Spinal cord (tissue), 10 donors: ENCODE data around the gene GDPD3. TPM values are rescaled to one million over a fixed set of nuclear protein-coding genes. Genes with fewer than 3 reads are reported as not detected.

Source experiments
- DNase-seq, 6 donors: peaks; one replicate each; pipeline versions ENCODE4 v3.0.0 to v3.0.0-alpha.2; 2013 to 2015; ENCODE audit warnings: low spot score in 6 of 6, low read depth in 4 of 6
- H3K27ac ChIP-seq: one replicate; pipeline ENCODE4 v1.5.1; 2013; ENCODE audit warnings: low read depth, low read length, control low read depth
- H3K27me3 ChIP-seq: one replicate; pipeline ENCODE4 v1.6.1; 2013; ENCODE audit warnings: low read length; ENCODE audit not compliant: control insufficient read depth, insufficient read depth
- H3K36me3 ChIP-seq: one replicate; pipeline ENCODE4 v1.6.1; 2013; ENCODE audit warnings: low read length; ENCODE audit not compliant: control insufficient read depth, insufficient read depth
- H3K4me1 ChIP-seq: one replicate; pipeline ENCODE4 v1.6.1; 2013; ENCODE audit warnings: low read length; ENCODE audit not compliant: control insufficient read depth, insufficient read depth
- H3K4me3 ChIP-seq: one replicate; pipeline ENCODE4 v1.5.1; 2013; ENCODE audit warnings: low read depth, low read length, control low read depth
- H3K9me3 ChIP-seq: one replicate; pipeline ENCODE4 v1.6.1; 2013; ENCODE audit warnings: low read length; ENCODE audit not compliant: control insufficient read depth, insufficient read depth
- WGBS: methylation state at CpG from one replicate; pipeline ENCODE4 v1.1.5; 2013; ENCODE audit warnings: missing lambda C conversion rate; ENCODE audit not compliant: insufficient coverage; 5-methylcytosine and 5-hydroxymethylcytosine counted together
- polyA plus RNA-seq, 2 donors: library from polyadenylated mRNA; unstranded; fragments of 120-200 nt; gene quantifications; one replicate each; pipeline ENCODE4 v1.2.1, GENCODE V29; 2013; ENCODE audit not compliant: insufficient read length in 2 of 2
- total RNA-seq, 2 donors: library from RNA; depleted of rRNA in 1 of 2; stranded (reverse); fragments of 120-200 nt in 1 of 2; fragments of >200 nt in 1 of 2; gene quantifications; one replicate each; pipeline versions ENCODE4 v1.2.3 to v1.2.4, GENCODE V29; 2013 to 2014
- donor health status: healthy.

Gene GDPD3
- total and polyA plus RNA-seq, 4 donors = 1.2 to 10.9 (median 5.8) TPM

- no peak overlapping the region for H3K27ac ChIP-seq
- H3K4me1 ChIP-seq = peaks cover 23% of the 10 kb centered on the region
- 78% methylated on average over 21 of the region's 22 CpGs for WGBS
- H3K9me3 ChIP-seq = no peaks in the 10 kb centered on the region
- peaks cover 50% of the 10 kb centered on the region for H3K36me3 ChIP-seq
- no peak overlapping the region for H3K4me3 ChIP-seq
- no peak for DNase-seq
- no peaks in the 10 kb centered on the region for H3K27me3 ChIP-seq
Observed at GRCh38 chr16:30088832-30089624, 24.3 kb downstream of the GDPD3 start.

DNA sequence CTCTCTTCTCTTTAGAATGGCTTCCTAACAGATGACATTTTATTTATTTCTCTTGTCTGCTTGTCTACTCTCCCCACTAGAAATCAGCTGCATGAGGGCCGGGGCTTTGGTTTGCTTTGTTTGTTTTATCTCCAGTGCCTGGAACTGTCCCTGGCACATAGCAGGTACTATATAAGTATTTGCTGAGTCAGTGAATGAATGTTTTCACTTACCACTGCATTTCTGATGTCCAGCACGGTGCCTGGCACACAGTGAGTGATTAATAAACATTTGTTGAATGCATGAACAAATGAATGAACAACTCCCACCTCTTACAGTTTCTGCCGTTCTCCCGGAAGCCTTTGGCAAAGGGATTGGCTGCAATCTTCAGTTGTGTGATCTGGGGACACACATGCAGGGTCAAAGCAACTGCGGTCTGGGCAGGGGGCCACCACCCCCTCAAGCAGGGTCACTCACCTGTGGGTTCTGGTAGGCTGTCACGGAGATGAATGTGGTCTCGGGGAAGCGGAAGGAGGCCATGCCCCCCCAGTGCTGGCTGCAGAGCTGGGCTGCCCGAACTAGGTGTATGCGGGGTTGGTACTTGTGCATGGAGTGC, 25.0 kb downstream of the GDPD3 start:
- DNase-seq = no peak
- Histone ChIP-seq H3K4me1 (peaks cover 23% of the 10 kb centered on the region), H3K4me3 (no peak overlapping the region), H3K36me3 (peaks cover 50% of the 10 kb centered on the region), H3K27me3 (no peaks in the 10 kb centered on the region), H3K9me3 (no peaks in the 10 kb centered on the region), H3K27ac (no peak overlapping the region)
- WGBS = 76% methylated on average over 6 of the region's 10 CpGs

DNA sequence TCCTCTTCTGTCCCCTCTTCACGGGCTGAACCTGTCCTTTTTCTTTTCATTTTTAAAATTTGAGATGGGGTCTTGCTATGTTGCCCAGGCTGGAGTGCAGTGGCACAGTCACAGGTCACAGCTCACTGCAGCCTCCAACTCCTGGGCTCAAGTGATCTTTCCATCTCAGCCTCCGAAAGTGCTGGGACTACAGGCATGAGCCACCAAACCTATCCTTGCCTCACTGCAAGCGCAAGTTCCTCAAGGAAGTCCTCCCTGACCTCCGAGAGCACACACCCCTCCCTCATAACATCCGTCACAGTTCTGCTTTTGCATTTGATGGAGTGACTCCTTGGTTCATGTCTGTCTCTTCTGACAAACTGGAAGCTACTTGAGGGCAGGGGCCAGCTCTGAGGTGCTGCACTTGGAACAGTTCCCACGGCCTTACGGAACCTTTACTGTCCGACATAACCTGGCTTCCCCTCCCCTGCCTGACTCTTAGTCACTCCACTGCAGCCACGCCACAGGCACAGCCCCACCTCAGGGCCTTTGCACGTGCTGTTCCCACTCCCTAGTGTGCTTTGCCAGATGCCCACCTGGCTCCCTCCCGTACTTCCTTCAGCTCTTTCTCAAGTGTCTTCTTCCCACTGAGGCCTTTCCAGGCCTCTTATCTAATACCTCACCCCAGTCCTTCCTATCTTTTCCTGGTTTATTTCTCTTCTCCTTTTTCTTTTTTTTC, 26.0 kb downstream of the GDPD3 start:
- Histone ChIP-seq H3K27me3 (no peaks in the 10 kb centered on the region), H3K36me3 (peaks cover 54% of the 10 kb centered on the region), H3K4me1 (peaks cover 18% of the 10 kb centered on the region), H3K4me3 (no peak overlapping the region), H3K9me3 (no peaks in the 10 kb centered on the region), H3K27ac (no peak overlapping the region)
- 89% methylated on average over 10 of the region's 11 CpGs for WGBS
- DNase-seq = no peak

- no peak for DNase-seq
- 83% methylated on average over 16 of the region's 27 CpGs for WGBS
- Histone ChIP-seq H3K9me3 (no peaks in the 10 kb centered on the region), H3K27ac (no peak overlapping the region), H3K36me3 (peaks cover 61% of the 10 kb centered on the region), H3K4me1 (peaks cover 11% of the 10 kb centered on the region), H3K27me3 (no peaks in the 10 kb centered on the region), H3K4me3 (no peak overlapping the region)
Observed at GRCh38 chr16:30086291-30087140, 26.8 kb downstream of the GDPD3 start.

DNA sequence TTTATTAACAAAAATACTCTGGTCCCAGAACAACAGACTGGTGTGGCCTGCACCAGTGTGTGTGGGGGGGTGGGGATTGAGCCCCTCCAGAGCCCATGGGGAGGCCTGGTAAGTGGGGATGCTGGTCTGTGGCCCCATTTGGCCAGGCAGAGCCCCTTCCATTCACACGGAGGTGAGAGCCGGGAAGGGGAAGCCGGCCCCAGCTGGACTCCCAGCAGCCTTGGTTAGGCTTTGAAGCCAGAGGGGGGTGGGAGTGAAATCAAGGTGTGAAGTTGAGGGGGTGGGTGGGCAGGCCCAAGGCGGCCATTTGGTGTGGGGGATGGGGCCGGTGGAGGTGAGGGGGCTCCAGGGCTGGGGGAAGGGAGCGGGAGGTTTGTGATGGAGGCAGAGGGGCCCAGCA, 27.5 kb downstream of the GDPD3 start:
- H3K36me3 ChIP-seq = peaks cover 68% of the 10 kb centered on the region

DNA sequence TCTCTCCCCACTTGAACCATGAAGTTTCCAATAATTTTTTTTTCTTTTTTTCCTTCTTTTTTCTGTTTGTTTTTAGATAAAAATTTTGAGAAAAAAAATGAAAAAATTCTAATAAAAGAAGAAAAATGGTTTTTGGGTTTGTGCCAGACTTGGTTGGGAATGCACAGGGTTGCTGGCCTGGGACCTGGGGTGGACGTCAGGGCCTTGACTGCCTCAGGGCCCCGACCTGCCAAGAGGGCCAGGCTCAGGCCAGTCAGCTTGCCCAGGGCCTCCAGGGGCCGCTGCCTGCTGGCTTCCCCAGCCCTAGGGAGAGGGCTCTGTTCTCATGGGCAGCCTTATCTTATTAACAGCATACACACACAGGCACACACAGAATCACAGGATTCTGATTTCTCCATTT, 28.1 kb downstream of the GDPD3 start:
- peaks cover 4% of the 10 kb centered on the region for H3K4me1 ChIP-seq
- 73% methylated on average over 3 of the region's 3 CpGs for WGBS
- no peak overlapping the region for H3K27ac ChIP-seq
- no peak for DNase-seq
- no peaks in the 10 kb centered on the region for H3K9me3 ChIP-seq
- H3K27me3 ChIP-seq = no peaks in the 10 kb centered on the region
- no peak overlapping the region for H3K4me3 ChIP-seq
- H3K36me3 ChIP-seq = peaks cover 72% of the 10 kb centered on the region

More for the DNA sequence above, 27.5 kb downstream of the GDPD3 start:
- H3K9me3 ChIP-seq = no peaks in the 10 kb centered on the region
- DNase-seq = no peak
- WGBS = 81% methylated on average over 3 of the region's 6 CpGs
- H3K4me1 ChIP-seq = peaks cover 7% of the 10 kb centered on the region
- no peaks in the 10 kb centered on the region for H3K27me3 ChIP-seq
- H3K4me3 ChIP-seq = no peak overlapping the region
- H3K27ac ChIP-seq = no peak overlapping the region

- peaks cover 77% of the 10 kb centered on the region for H3K36me3 ChIP-seq
- no peaks in the 10 kb centered on the region for H3K27me3 ChIP-seq
- no peaks in the 10 kb centered on the region for H3K9me3 ChIP-seq
- no peak overlapping the region for H3K27ac ChIP-seq
- no peak for DNase-seq
- peaks cover 4% of the 10 kb centered on the region for H3K4me1 ChIP-seq
- no peak overlapping the region for H3K4me3 ChIP-seq
- 83% methylated on average over 15 of the region's 17 CpGs for WGBS
Observed at GRCh38 chr16:30084816-30085159, 28.5 kb downstream of the GDPD3 start.

DNA sequence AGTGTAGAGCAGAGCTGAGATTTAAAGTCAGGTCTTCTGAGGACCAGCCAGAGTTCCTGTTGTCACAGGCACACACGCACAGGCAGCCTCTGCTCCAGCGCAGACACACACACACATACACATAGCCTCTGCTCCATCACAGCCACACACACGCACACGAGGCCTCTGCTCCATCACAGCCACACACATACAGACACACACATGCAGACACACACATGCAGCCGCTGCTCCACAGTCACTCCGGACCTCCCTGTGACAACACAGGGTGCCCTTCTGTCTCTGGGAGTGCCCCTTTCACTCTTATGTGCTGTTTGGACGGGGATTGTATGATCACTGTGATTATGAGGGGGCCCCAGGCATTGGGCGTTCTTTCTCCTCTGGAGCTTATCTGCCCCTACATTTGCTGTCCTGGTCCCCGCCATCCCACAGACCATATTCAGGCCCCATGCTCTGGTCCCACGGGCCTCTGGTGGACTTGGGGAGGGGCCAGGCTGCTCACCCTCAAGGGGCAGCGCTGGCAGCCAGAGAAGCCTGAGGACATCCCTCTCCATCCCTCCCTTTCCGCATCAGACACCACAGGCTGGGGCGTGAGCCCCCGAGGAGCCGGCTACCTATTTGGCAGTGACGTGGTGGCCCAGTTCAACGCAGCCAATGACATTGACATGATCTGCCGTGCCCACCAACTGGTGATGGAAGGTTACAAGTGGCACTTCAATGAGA, 29.1 kb downstream of the GDPD3 start:
- Histone ChIP-seq H3K4me3 (no peak overlapping the region), H3K27ac (no peak overlapping the region), H3K4me1 (peaks cover 4% of the 10 kb centered on the region), H3K36me3 (peaks cover 82% of the 10 kb centered on the region), H3K9me3 (no peaks in the 10 kb centered on the region), H3K27me3 (no peaks in the 10 kb centered on the region)
- no peak for DNase-seq
- 91% methylated on average over 14 of the region's 18 CpGs for WGBS
